ENCODE data around the gene GPI.
"Not testable (repeated sequence)": the region's sequence is repeated elsewhere in the genome, so short reads cannot be mapped to it uniquely, and the experiment has no call there.

GPI gene

DNA sequence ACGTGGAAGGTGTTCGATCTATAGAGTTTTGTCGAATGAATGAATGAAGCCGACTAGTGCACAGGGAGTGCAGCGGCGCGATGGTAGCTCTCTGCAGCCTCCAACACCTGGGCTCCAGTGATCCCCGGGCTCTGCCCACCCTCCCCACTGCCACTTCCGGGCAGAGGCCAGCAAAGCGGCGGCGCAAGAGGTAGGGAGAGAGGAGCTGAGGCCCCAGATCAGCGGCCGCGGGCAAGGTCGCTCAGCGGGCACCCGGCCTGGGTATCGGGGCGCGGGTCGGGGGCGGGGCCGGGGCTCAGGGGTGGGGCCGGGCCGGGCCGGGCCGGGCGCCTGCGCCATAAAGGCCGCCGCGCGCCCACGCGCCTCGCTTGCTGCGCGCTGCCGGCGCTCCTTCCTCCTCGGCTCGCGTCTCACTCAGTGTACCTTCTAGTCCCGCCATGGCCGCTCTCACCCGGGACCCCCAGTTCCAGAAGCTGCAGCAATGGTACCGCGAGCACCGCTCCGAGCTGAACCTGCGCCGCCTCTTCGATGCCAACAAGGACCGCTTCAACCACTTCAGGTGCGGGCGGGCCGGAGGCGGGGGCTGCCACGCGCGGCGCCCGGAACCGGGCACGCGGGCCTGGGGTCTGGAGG is at the start of gene GPI:
Gene GPI (plus strand): TSS at position 367 of the 633 bp plus-strand sequence. CDS start 71 bp downstream, at position 438.
- Histone ChIP-seq H3K27ac (peak within 1 kb of the TSS; percentile 66 to 96 (median 88)), H3K4me3 (peak within 1 kb of the TSS; percentile 84 to 100 (median 95))

DNA sequence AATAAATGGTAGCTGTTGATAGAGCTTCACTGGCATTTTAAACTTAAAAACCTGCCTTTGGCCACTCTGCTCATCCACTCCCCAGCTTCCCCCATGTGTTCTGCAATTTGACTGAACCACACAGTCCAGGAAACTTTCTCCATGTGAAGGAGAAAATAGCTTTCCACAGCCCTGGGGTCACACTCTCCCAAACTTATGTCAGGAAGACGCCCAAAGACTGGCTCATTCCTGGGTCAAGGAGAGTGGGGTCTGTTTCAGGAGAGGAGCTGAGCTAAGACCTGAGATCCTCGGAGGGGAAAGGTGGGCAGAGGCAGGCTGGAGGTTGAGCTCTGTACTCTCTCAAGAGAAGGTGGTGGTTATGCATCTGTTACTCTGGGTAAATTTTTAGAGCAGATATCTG is 48.7 kb upstream of the GPI start:
- Histone ChIP-seq H3K27ac (peak overlapping the region in 9 of 21 experiments; percentile 18 to 79 (median 58)), H3K4me3 (no peak overlapping the region)

DNA sequence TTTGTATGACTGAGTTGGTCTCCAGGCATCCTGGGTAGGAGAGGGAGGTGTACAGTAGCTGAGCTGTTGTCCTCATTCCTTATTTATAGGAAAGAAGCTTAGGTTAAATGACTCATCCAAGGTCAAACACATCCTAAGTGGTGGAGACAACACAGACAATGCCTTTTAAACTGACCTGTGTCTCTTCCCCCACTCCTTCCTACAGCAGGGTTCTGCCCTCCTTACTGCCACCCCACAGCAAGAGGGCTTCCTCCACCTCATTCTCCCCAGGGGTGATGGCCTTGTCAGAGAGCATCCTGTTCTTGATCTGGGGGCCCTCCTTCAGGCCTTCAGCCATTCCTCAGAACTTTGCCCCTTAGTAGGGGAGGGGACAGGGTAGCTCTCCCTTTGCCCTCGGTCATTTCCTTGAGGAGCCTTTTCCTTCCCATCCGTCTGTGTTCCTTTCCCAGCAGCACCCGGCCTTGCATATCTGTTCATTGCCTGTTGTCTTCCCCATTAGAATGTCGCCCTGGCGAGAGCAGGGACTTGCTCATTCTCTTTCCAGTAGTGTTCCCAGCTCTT is 48.2 kb upstream of the GPI start:
- Histone ChIP-seq H3K4me3 (no peak overlapping the region), H3K27ac (peak overlapping the region in 15 of 21 experiments; percentile 2 to 79 (median 64))

DNA sequence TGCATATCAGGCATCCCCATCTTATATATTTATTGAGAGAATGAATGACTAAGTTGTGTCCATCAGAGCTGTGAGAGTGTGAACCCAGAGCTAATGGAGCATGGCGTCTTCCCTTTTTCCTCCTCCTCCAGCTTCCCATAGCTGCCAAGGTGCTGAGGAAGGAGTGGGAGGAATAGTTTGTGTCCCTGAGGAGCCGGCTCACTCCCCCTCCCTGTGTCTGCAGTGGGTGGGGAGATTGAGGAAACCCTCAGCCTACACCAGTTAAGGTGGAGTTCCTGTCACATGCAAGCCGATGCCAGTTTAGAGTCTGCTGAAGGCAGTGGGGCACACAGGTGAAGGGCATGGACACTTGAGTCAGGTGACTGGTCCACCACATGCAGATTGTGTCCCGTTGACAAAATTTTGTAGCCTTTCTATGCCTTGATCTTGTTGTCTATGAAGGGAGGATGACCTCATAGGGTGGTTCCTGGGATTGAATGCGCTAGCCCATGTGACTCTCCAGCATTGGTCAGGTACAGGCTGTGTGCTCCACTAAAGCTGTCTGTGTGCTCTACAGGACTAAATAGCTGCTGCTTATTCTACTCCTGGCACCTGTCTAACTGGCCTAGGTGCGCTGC is 47.6 kb upstream of the GPI start:
- no peak overlapping the region for H3K4me3 ChIP-seq
- H3K27ac ChIP-seq: peak overlapping the region in 18 of 21 experiments; percentile 19 to 79 (median 65)

DNA sequence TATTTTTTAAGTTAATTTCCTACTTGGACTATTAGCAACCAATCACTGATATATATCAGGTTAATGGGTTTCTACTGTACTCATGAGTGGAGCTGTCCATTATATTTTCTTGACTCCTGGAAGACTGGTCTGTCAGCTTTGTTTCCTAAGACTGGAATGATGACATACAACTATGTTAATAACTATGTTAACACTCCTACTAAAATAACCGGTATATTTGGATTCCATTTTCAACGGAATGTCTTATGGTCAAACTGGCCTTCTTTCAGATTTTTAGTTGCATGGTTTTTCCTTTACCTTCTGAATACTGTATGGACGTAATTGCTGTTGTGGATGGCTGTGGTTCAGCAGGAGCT is 45.8 kb upstream of the GPI start:
- H3K27ac ChIP-seq: peak overlapping the region in 13 of 21 experiments; percentile 8 to 79 (median 54)
- no peak overlapping the region for H3K4me3 ChIP-seq

DNA sequence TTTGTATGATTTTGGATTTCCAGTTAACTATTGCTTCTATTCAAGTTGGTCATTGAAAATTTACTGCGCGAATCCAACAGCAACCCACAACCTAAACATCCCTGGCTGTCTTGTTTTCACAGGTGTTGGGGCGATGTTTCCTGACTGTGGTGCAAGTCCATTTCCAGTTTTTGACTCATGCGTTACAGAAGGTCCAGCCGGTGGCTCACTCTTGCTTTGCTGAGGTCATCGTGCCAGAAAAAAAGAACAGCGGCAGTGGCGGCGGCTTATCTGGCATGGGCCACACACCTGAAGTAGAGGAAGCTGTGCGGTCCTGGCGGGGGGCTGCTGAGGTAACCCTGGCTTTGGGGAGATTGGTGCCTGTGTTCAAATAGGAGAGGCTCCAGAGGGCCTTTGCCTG is 45.2 kb upstream of the GPI start:
- Histone ChIP-seq H3K4me3 (no peak overlapping the region), H3K27ac (peak overlapping the region in 17 of 21 experiments; percentile 0 to 70 (median 31))

DNA sequence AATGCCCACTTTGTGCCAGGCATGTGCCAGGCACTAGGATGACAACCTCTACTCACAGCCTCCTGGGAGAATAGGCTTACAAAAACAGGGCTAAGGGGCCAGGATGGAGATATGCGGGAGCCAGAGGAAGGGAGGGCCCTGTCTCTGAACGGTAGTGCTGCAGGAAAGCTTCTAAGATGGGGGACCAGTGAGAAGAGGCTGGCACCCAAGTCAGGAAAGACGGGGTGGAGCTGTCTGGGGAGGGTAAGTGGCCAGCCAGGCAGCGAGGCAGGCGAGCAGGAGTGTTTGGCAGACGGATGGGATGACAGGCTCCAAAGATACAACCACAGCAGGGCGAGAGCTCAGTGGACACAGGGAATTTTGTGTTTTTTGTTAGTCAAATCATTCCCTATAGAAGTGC is 44.7 kb upstream of the GPI start:
- H3K27ac ChIP-seq: peak overlapping the region in 14 of 21 experiments; percentile 0 to 69 (median 30)
- H3K4me3 ChIP-seq: no peak overlapping the region

DNA sequence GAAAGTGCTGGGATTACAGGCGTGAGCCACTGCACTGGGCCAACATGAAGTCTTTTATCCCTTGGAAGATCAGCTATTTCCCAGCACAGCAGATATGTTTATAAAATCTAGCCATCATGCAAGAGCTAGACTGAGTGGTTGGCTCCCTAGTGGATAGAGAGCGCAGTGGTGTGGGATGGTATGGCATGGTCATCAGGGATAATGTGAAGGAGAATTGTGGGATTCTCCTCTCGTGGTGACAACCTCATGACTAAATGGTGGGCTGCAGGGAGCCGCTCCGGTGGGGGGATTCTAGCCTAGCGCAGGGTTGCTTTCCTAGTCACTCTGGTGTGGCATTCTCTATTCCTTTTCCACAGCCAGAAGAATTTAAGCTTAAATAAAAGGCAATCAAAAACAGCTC is 43.3 kb upstream of the GPI start:
- no peak overlapping the region for H3K27ac ChIP-seq

DNA sequence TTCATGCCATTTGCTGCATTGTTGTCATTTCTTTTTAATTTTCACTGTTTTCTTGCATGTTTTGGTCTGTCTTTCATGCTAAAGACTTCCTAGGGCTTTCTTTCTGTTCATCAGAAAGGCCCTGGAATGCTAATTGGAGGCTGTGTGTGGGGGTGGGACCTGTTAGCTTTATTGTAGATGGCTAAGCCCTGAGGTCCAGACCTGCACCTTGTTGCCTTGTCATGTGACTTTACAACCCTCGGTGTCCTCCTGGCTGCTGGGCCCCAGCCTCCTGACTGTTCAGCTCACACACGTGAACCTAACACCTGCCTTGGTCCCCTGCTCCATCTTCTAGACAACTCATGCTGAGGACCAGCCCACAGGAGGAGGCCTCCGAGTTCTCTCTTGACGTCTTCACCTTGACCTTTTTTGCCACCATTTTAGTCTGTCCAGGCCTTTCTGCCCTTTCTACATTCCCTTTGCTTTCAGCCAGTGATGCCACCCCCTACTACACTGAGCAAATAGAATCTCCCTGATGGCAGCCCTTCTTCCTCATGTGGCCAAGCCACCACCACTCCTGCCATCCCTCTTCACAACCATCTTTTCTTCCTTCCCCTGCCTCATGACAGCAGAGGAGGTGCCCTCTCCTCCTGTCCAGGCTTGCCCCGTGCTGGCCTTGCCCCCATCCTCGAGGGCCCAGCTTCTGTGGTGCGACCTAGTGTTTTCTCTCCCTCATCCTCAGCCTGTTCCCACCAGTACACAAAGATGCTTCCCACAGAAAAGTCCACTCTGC is 41.4 kb upstream of the GPI start:
- Histone ChIP-seq H3K27ac (no peak overlapping the region), H3K4me3 (no peak overlapping the region)

More for the DNA sequence above, 43.3 kb upstream of the GPI start:
- H3K4me3 ChIP-seq: no peak overlapping the region

DNA sequence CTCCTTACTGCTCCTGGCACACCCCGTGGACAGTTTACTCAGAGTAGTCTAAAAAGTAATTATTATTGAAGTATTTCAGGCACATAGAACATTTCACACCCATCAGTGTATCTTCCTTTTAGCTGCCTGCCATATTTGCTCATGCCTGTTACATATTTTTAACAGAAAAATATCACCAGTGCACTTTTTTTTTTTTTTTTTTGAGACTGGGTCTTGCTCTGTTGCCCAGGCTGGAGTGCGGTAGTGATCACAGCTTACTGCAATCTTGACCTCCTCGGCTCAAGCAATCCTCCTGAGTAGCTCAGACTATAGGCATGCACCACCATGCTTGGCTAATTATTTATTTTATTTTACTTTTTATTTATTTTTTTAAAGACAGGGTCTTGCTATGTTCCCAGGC is 40.7 kb upstream of the GPI start:
- Histone ChIP-seq H3K27ac (no peak overlapping the region), H3K4me3 (no peak overlapping the region)

DNA sequence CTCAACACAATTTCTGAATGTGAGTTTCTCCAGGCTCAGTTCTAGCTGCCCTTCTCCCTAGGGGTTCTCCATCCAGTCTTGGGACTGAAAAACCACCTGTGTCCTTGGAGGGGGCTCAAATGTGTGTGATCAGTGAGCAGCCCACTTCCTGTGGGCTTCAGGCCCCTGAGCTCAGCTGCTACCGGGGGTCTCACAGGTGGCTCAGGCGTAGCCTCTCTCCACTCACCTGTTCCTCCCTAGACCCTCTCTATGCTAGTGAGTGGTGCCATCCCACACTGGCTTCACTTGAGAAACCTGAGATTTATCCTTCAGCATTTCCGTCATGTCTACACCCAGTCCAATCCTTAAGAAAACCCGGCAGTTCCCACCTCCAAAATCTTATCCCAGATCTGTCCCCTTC is 39.8 kb upstream of the GPI start:
- Histone ChIP-seq H3K27ac (no peak overlapping the region), H3K4me3 (no peak overlapping the region)

DNA sequence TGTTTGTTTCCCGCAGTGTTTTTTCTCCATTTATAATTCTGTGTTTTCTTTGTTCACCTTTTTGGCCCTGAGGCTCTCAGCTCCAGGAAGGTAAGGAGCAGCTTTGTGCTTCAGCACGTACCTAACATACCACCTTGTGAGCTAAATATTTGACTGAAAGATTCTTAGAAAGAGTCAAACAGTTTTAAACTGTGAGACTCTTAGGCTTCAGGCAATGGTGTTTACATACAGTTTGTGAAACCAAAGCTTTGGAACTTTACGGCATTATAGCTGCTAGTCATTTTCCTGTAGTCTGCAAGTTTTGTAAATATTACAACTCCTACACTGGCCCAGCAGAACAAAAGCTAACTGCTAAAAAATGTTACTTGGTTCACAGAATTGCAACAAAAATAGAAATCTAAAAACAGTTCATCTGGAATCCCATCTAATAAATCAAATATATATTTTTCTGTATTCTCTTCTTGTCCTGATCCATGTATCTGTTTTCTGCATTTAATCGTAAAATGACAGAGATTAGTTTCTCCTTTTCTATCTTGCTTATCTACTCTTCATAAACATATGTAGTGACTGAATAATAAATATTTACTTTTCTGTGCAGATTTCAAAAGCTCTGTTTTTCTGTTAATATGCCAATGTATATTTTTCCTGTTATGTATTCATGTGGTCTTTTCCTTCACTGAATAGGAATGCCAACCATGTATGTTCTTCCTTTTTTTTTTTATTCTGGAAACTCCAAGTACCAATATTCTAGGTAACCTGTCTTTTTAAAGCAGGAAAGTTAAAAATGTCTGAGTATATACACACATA is 38.8 kb upstream of the GPI start:
- Histone ChIP-seq H3K27ac (no peak overlapping the region), H3K4me3 (no peak overlapping the region)

DNA sequence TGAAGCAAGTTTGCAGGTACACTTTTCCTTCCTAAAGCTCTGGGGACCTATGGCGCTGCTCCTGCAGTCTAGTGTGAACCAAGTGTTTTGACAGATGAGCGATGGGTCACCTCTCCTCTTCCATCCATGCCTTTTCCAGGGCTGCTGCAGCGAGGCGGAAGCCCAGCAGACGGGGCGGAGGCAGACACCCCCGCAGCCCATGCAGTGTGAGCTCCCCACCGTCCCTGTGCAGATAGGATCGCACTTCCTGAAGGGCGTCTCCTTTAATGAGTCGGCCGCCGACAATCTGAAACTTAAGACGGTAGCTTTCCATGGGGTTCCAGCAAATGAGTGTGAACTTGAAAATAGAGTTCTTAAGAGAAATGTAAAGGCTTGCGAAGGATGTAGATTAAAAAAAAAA is 37.1 kb upstream of the GPI start:
- Histone ChIP-seq H3K27ac (peak overlapping the region in 1 of 21 experiments; percentile 44), H3K4me3 (no peak overlapping the region)

DNA sequence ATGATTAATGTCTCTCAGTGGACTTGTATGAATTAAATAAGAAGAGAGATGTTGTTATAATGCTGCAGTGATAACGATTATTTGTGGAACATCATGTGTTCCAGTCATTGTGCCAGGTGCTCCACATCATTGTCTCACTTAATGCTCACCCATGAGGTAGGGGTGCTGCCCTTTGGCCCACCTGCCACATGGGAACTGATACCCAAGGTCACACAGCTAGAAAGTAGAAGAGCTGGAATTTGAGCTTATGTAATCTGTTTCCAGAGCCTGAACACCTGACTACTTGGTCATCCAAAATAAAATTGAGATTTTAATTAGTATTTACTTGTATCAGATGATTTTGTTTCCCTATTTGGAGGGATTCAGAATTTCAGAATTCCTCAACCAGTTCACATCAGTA is 36.0 kb upstream of the GPI start:
- H3K27ac ChIP-seq: no peak overlapping the region
- no peak overlapping the region for H3K4me3 ChIP-seq

DNA sequence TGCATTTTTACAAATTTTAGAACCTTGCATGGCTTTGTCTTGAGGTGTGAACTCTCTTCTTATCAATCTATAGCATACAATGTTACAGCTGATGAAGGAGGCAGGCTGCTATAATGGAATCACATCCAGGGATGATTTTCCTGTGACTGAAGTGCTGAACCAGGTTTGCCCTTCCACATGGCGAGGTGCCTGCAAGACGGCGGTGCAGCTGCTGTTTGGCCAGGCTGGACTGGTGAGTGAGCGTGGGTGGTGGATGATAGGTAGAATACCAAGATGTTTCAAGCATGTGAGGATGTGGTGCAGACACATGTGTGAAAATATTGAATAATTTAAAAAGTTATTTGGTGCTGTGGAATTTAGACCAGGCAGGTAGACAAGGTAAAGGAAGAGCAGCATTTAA is 34.9 kb upstream of the GPI start:
- no peak overlapping the region for H3K27ac ChIP-seq
- H3K4me3 ChIP-seq: no peak overlapping the region

DNA sequence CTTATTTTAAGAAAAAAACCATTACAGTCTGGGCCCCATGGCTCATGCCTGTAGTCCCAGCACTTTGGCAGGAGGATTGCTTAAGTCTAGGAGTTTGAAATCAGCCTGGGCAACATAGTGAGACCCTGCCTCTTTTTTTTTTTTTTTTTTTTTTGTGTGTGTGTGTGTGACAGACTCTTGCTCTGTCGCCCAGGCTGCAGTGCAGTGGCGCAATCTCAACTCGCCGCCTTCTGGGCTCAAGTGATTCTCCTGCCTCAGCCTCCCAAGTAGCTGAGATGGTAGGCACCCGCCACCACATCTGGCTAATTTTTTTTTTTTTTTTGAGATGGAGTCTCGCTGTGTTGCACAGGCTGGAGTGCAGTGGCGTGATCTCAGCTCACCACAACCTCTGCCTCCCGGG is 34.4 kb upstream of the GPI start:
- not testable (repeated sequence) for H3K4me3 ChIP-seq
- peak overlapping the region in 1 of 21 experiments; percentile 9 for H3K27ac ChIP-seq

DNA sequence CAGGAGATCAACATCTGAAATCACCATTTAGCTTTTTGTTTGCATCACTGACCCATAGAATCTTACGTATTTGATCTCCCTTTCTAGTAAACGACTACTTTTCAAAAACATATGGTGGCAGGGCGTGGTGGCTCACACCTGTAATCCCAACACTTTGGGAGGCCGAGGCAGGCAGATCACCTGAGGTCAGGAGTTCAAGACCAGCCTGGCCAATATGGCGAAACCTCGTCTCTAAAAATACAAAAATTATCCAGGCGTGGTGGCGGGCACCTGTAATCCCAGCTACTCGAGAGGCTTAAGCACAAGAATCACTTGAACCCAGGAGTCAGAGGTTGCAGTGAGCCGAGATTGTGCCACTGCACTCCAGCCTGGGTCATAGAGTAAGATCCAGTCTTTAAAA is 33.4 kb upstream of the GPI start:
- not testable (repeated sequence) for H3K4me3 ChIP-seq
- peak overlapping the region in 5 of 21 experiments; percentile 5 to 61 (median 17) for H3K27ac ChIP-seq

DNA sequence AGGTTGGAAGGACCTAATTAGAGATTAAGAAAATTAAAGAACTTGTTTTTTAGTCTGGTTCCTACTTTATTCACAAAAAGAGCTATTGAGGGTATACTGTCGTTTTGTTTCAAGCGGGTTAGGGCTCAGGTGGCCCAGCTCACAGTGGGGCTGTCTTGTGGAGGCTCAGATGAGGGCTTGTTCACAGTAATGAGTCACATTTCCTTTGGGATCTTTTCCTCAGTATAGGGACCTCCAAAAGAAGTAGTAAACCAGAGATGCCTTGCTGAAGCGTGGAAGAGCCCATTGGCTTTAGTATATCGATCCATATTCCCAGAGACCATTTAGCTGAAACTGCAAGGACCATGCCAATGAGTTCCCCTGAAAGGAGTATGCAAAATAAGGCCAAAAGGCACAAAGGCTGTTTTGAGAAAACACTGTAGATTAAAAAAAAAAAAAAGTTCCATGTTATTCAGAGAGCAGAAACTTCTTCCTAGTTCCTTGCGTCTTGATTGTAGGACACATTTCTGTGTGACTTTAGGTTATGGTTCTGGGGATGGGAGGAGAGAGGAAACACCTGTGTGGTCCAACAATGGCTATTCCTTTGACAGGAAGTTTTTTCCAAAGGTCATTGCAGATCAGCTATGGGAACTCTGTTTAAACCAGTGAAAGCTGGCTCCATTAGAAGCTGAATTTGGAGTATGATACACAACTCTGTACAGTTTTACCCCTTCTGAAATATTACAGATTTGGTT is 32.8 kb upstream of the GPI start:
- H3K4me3 ChIP-seq: no peak overlapping the region
- peak overlapping the region in 7 of 21 experiments; percentile 3 to 61 (median 17) for H3K27ac ChIP-seq

DNA sequence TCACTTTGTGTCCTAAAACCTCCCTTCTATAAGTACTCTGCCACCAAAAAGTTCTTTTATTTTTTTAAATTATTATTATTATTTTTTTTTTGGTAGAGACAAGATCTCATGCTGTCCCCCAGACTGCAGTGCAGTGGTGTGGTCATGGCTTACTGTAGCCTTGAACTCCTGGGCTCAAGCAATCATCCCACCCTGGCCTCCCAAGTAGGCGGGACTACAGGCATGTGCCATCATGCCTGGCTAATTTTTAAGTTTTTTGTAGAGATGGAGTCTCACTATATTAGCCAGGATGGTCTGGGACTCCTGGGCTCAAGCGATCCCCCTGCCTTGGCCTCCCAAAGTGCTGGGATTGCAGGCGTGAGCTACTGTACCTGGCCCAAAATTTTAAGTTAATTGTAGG is 29.1 kb upstream of the GPI start:
- H3K4me3 ChIP-seq: no peak overlapping the region
- H3K27ac ChIP-seq: peak overlapping the region in 1 of 21 experiments; percentile 43
